GM04504 (cell line): Measurements from ENCODE around the gene ALB.

Source experiments
- DNase-seq: peaks from one replicate; pipeline ENCODE4 v3.0.0-alpha.2; 2012; ENCODE audit warnings: low read depth

ALB gene

DNA sequence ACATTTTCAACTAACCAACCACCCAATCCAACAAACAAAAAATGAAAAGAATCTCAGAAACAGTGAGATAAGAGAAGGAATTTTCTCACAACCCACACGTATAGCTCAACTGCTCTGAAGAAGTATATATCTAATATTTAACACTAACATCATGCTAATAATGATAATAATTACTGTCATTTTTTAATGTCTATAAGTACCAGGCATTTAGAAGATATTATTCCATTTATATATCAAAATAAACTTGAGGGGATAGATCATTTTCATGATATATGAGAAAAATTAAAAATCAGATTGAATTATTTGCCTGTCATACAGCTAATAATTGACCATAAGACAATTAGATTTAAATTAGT is 27.7 kb downstream of the ALB start:
- no peak for DNase-seq

DNA sequence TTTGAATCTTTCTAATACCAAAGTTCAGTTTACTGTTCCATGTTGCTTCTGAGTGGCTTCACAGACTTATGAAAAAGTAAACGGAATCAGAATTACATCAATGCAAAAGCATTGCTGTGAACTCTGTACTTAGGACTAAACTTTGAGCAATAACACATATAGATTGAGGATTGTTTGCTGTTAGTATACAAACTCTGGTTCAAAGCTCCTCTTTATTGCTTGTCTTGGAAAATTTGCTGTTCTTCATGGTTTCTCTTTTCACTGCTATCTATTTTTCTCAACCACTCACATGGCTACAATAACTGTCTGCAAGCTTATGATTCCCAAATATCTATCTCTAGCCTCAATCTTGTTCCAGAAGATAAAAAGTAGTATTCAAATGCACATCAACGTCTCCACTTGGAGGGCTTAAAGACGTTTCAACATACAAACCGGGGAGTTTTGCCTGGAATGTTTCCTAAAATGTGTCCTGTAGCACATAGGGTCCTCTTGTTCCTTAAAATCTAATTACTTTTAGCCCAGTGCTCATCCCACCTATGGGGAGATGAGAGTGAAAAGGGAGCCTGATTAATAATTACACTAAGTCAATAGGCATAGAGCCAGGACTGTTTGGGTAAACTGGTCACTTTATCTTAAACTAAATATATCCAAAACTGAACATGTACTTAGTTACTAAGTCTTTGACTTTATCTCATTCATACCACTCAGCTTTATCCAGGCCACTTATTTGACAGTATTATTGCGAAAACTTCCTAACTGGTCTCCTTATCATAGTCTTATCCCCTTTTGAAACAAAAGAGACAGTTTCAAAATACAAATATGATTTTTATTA is 28.3 kb downstream of the ALB start:
- no peak for DNase-seq

GRCh38 chr4:73433140-73433539 is 29.1 kb downstream of the ALB start:
- DNase-seq = no peak

- DNase-seq = no peak
These were observed 30.2 kb downstream of the ALB start for GRCh38 chr4:73434311-73434710.

DNA sequence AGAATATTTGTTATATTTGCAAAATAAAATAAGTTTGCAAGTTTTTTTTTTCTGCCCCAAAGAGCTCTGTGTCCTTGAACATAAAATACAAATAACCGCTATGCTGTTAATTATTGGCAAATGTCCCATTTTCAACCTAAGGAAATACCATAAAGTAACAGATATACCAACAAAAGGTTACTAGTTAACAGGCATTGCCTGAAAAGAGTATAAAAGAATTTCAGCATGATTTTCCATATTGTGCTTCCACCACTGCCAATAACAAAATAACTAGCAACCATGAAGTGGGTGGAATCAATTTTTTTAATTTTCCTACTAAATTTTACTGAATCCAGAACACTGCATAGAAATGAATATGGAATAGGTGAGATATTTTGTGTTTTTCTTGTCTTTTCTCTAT is 31.9 kb downstream of the ALB start, which contains the start of gene AFP:
TSS of gene AFP (plus strand) at position 238 of the 400 bp plus-strand sequence. CDS start at position 280, 42 bp downstream.
- no peak for DNase-seq

- no peak for DNase-seq
These were observed 32.8 kb downstream of the ALB start for GRCh38 chr4:73436674-73437557.

DNA sequence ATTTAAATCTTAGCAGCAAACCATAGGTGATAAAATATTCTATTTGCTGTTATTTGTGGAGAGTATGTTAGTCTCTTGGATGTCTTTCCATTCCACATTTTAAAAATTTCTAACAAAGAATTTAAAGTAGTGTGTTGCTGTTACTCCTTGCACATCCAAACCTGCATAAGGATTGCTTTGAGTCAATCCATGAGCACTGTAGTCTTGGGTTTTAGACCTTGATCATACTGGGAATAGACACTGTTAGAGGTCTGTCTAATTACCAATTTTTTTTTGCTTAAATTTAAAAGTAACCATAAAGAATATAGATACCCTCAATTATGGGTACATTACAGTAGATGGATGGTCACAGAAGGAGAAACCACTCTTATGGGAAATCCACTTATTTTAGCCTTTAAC is 33.5 kb downstream of the ALB start:
- DNase-seq = no peak

- no peak for DNase-seq
These were observed 34.0 kb downstream of the ALB start for GRCh38 chr4:73438048-73438447.

GRCh38 chr4:73438582-73439215 is 34.6 kb downstream of the ALB start:
- DNase-seq = no peak

GRCh38 chr4:73439445-73439844 is 35.4 kb downstream of the ALB start:
- no peak for DNase-seq

GRCh38 chr4:73439991-73440390 is 35.9 kb downstream of the ALB start:
- DNase-seq = no peak

DNA sequence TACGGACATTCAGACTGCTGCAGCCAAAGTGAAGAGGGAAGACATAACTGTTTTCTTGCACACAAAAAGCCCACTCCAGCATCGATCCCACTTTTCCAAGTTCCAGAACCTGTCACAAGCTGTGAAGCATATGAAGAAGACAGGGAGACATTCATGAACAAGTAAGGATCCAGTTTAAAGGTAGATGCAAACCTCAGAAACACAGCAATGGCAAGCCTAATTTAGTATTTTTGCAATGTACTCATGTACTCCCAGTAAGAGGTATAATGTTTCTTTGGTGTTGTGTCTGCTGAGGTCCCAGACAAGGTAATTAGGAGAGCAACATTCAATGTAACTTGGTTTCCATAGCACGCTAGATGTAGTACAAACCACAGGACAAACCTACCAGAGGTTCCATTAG is 36.6 kb downstream of the ALB start:
- no peak for DNase-seq

- no peak for DNase-seq
These were observed 38.2 kb downstream of the ALB start for GRCh38 chr4:73442275-73442674.

GRCh38 chr4:73443224-73443623 is 39.1 kb downstream of the ALB start:
- DNase-seq = no peak

GRCh38 chr4:73445383-73446335 is 41.6 kb downstream of the ALB start:
- no peak for DNase-seq

- DNase-seq = no peak
These were observed 42.4 kb downstream of the ALB start for GRCh38 chr4:73446336-73446938.

DNA sequence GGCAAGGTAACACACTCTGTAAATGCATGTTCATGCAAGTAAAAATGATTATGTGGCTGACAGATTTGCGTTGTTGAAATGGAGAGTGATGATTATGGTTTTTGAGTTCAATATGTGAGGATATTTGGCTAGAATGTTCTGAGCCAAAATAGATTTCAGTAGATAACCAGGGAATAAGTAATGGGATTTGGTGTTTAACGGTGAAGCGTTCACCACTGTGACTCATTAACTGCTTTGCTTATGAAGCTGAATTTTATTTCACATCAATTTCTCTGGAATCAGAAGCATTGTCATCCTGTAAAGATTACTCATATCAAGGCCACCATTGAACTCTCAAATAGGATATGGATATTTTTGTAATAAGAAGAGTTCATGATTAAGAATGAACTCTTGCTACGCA is 43.6 kb downstream of the ALB start:
- DNase-seq = no peak

DNA sequence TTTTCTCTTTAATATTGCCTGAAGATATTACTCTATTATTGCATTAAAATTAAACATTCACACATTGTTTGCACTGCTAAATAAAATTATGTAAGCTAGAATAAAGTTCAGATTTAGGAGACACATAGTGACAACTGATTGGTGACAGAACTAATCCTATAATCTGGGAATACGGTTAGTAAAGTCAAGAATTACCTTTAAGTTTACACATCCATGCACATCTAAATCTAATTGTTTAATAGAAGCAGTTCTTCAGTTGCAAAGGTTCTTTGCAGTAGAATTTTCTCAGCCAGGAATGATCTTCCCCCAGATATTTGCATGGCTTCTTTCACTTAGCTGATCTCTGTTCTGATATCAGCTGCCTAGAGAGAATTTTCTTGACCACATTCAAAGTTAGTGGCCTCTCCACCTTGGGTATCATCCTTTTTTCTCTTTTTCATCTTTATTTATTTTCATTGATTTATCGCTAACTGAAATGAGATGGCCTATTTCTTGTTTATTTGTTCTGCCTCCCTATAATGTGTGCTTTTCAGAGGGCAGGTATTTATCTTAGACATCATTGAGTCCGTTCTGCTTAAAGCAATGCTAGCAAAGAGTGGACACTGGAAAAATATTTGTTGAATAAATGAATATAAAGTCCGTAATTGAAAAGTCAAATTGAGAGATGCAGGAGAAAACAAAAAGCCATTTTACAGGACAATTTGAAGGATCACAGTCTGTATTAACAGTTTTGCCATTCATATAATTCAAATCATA is 44.5 kb downstream of the ALB start:
- DNase-seq = no peak

DNA sequence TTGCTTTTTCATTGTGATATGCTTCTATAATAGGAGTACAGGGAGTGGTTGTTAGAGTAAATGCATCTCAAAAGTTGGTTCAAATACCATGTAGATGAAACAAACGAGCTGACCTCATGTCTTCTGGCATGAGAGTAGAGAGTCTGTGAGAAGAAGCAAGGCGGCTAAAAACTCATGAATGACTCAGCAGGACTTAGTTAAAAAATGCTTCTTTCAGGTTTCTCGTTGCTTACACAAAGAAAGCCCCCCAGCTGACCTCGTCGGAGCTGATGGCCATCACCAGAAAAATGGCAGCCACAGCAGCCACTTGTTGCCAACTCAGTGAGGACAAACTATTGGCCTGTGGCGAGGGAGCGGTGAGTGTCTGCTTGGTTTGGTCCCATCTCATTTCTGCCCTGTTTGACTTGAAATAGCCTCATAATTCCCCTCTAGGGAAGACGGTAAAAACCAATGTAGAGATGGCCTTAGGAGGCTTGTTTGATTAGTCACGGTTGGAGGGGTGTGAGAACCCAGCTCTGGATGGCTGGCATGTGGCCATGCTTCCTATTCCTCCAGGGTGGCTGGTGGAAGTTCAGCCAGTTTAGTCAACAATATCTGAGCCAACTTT is 46.4 kb downstream of the ALB start:
- peak; percentile 75 for DNase-seq

GRCh38 chr4:73451404-73451803 is 47.3 kb downstream of the ALB start:
- no peak for DNase-seq
